GM12878 (cell line): Measurements from ENCODE around the gene R3HDM2. TPM values are rescaled to one million over a fixed set of nuclear protein-coding genes. Genes with fewer than 3 reads are reported as not detected.

Experiments
- ATAC-seq: fragments of 200-7000 bp; cut with Tn5 transposase; 3 replicates; pipeline ENCODE4 v1.9.1; 2020; ENCODE audit warnings: mild to moderate bottlenecking, moderate library complexity
- BruUV-seq: library from RNA; stranded (reverse); fragments of 400-500 nt; replicated peaks from 2 replicates; lab custom pipeline; 2021; lab: Mats Ljungman, UMichigan
- CTCF ChIA-PET: fragments of 300-600 bp; sonication (Branson Sonifier 250); formaldehyde crosslinking; extraction: SDS; loops from one replicate; lab custom pipeline; 2021; ENCODE audit warnings: inconsistent platforms; lab: Yijun Ruan, JAX
- POLR2A ChIA-PET: fragments of 350-600 bp; formaldehyde crosslinking; extraction: SDS; loops from one replicate; lab custom pipeline; 2021; ENCODE audit warnings: inconsistent platforms; lab: Charles Lee
- RAD21 ChIA-PET: fragments of 300-600 bp; sonication (Branson Sonifier 250); formaldehyde crosslinking; loops from one replicate; lab custom pipeline; 2023; ENCODE audit warnings: antibody characterized with exemption; ENCODE audit not compliant: unreplicated experiment; lab: Charles Lee
- SMC1A ChIA-PET: fragments of 300-600 bp; sonication (Branson Sonifier 250); formaldehyde crosslinking; loops from one replicate; lab custom pipeline; 2023; ENCODE audit not compliant: unreplicated experiment, uncharacterized antibody; lab: Charles Lee
- DNase-seq: peaks from one replicate; pipeline ENCODE4 v3.0.0-alpha.2; 2011; ENCODE audit warnings: low read depth, low spot score
- FAIRE-seq: peaks from 3 replicates; lab custom pipeline; 2011; peaks lifted over from hg19 to GRCh38; lab: Jason Lieb, UNC
- H2AFZ ChIP-seq: 2 replicates; pipeline ENCODE4 v1.6.0; 2011; ENCODE audit warnings: low read depth, low read length, control low read depth; ENCODE audit not compliant: control insufficient read depth
- H3K27ac ChIP-seq: 2 replicates; pipeline ENCODE4 v1.5.1; 2011; ENCODE audit warnings: control low read depth; ENCODE audit not compliant: control insufficient read depth, insufficient read depth
- H3K27me3 ChIP-seq, 2 experiments: replicated peaks in 1 of 2; 2 replicates each; pipeline versions ENCODE4 v1.6.0 to v1.6.1; 2011; ENCODE audit warnings: low read length in 1 of 2; ENCODE audit not compliant: control insufficient read depth in 2 of 2, insufficient read depth in 2 of 2
- H3K36me3 ChIP-seq, 2 experiments: 2 replicates each; pipeline ENCODE4 v1.5.1; 2011; ENCODE audit warnings: low read length in 1 of 2; ENCODE audit not compliant: control insufficient read depth in 2 of 2, insufficient read depth in 2 of 2
- H3K4me1 ChIP-seq: 2 replicates; pipeline ENCODE4 v1.6.1; 2011; ENCODE audit warnings: mild to moderate bottlenecking, low read length, moderate library complexity, mixed read lengths; ENCODE audit not compliant: control insufficient read depth, insufficient read depth
- H3K4me2 ChIP-seq: 2 replicates; pipeline ENCODE4 v1.6.0; 2011; ENCODE audit warnings: control low read depth; ENCODE audit not compliant: control insufficient read depth, insufficient read depth
- H3K4me3 ChIP-seq: fragments of 200-600 bp; sonication (generic); 2 replicates; pipeline ENCODE4 v1.5.1; 2016
- H3K79me2 ChIP-seq: 2 replicates; pipeline ENCODE4 v1.6.0; 2011; ENCODE audit warnings: low read length; ENCODE audit not compliant: control insufficient read depth, insufficient read depth
- H3K9ac ChIP-seq: 2 replicates; pipeline ENCODE4 v1.8.0; 2011; ENCODE audit warnings: low read length, control low read depth, mixed read lengths; ENCODE audit not compliant: control insufficient read depth, insufficient read depth
- H3K9me3 ChIP-seq: replicated peaks from 3 replicates; pipeline ENCODE4 v1.5.1; 2011; ENCODE audit warnings: mild to moderate bottlenecking, low read length; ENCODE audit not compliant: control insufficient read depth, insufficient read depth
- H4K20me1 ChIP-seq: 2 replicates; pipeline ENCODE4 v1.6.0; 2011; ENCODE audit not compliant: control insufficient read depth, insufficient read depth
- PBX3 ChIP-seq: IDR thresholded peaks from 2 replicates; pipeline ENCODE4 v1.6.1; 2011; ENCODE audit warnings: mild to moderate bottlenecking, low read depth, low read length, moderate library complexity; ENCODE audit not compliant: insufficient replicate concordance
- POLR2A ChIP-seq: IDR thresholded peaks from 2 replicates; pipeline ENCODE4 v1.6.1; 2011; ENCODE audit warnings: low read depth, mild to moderate bottlenecking, low read length
- RB1 ChIP-seq: fragments of 450-650 bp; formaldehyde crosslinking; IDR thresholded peaks from 2 replicates; pipeline ENCODE4 v1.6.1; 2017; ENCODE audit warnings: mild to moderate bottlenecking, borderline replicate concordance
- RUNX3 ChIP-seq: IDR thresholded peaks from 2 replicates; pipeline ENCODE4 v1.6.1; 2012; ENCODE audit warnings: low read length, inconsistent platforms
- SUZ12 ChIP-seq: fragments of 200-600 bp; sonication (generic); IDR thresholded peaks from one replicate; pipeline ENCODE4 v1.6.1; 2018; ENCODE audit warnings: antibody characterized with exemption, mild to moderate bottlenecking; ENCODE audit not compliant: unreplicated experiment
- WGBS: methylation state at CpG from one replicate; pipeline ENCODE4 v1.1.6; 2016; ENCODE audit warnings: low lambda C conversion rate; ENCODE audit not compliant: insufficient replicate concordance, insufficient coverage; ENCODE audit errors: missing lambda C conversion rate; 5-methylcytosine and 5-hydroxymethylcytosine counted together
- in situ Hi-C: fragments of 300-500 bp; cut with MboI; formaldehyde crosslinking; loops from 9 replicates; pipeline ENCODE4 v1.14.3; 2018; ENCODE audit warnings: mixed read lengths
- intact Hi-C: fragments of 100-400 bp; cut with micrococcal nuclease; formaldehyde crosslinking; loops from one replicate; pipeline ENCODE4 v1.14.2; 2022; ENCODE audit not compliant: unreplicated experiment
- polyA plus RNA-seq, 11 experiments: library from polyadenylated mRNA; depleted of rRNA in 4 of 11; unstranded in 6 of 11; stranded (reverse) in 5 of 11; fragments of >200 nt; fragmentation: Nextera tagmentation in 4 of 11; fragmentation: Illumina TruSeq in 1 of 11; extraction: Ambion mirVana in 4 of 11; extraction: Trizol in 1 of 11; gene quantifications; 1 replicate in 1 of 11; 2 replicates in 10 of 11; pipeline versions ENCODE4 v1.2.1 to v1.2.3, GENCODE V29; 2011 to 2016; ENCODE audit warnings: inconsistent platforms in 2 of 11, missing spikeins in 2 of 11, low read depth in 1 of 11
- total RNA-seq, 4 experiments: library from RNA; depleted of rRNA in 3 of 4; stranded (reverse); fragments of >200 nt in 3 of 4; fragmentation: Illumina TruSeq in 1 of 4; extraction: Trizol in 1 of 4; gene quantifications; 2 replicates each; pipeline versions ENCODE4 v1.2.1 to v1.2.3, GENCODE V29; 2013 to 2021

Gene R3HDM2
- total and polyA plus RNA-seq, 10 of the 15 experiments (the other 5 are each of a cell fraction or from before 2014, with no cell fraction given): 4.6 to 26.1 (median 11.2) TPM

- intact Hi-C loops (no loop called here), in situ Hi-C loops (no loop called here)
- H3K27ac ChIP-seq: no peak overlapping the region
- no peak for DNase-seq
- no TSS peak for BruUV-seq
- H3K4me1 ChIP-seq: peaks cover 13% of the 10 kb centered on the region
- ChIA-PET SMC1A (interaction anchor here (1.1 kb wide), 1 partner anchor 9 kb away, joined by 9 read pairs; no protein-coding TSS in a partner anchor), CTCF (interaction anchor here (0.8 to 1.2 kb wide), 5 partner anchors 7 to 232 kb away, joined by 3 to 12 read pairs (median 6); partner anchors contain the start of gene SHMT2), RAD21 (interaction anchor here (0.9 to 2.0 kb wide), 2 partner anchors 9 to 20 kb away, joined by 4 to 5 read pairs; no protein-coding TSS in a partner anchor)
- H3K79me2 ChIP-seq: no peaks in the 10 kb centered on the region
- H3K9me3 ChIP-seq: no peaks in the 10 kb centered on the region
- H4K20me1 ChIP-seq: no peaks in the 10 kb centered on the region
- no peak overlapping the region for H3K4me2 ChIP-seq
- H3K36me3 ChIP-seq: no peaks in the 10 kb centered on the region
- 35% methylated on average over 13 of the region's 13 CpGs for WGBS
- TF ChIP-seq RUNX3: no peak
- TF ChIP-seq POLR2A: no peak
- TF ChIP-seq RB1: no peak
- TF ChIP-seq, all 136 proteins: peak for 0
- Histone ChIP-seq H2AFZ (no peak overlapping the region), H3K9ac (no peak overlapping the region), H3K27me3 (peaks cover 26 to 34% of the 10 kb centered on the region in 2 experiments), H3K4me3 (no peak overlapping the region)
- FAIRE-seq (no peak), ATAC-seq (no peak)
- POLR2A ChIA-PET: interaction anchor here (1.6 kb wide), 1 partner anchor 11 kb away, joined by 3 read pairs; no protein-coding TSS in a partner anchor
These were observed 208.3 kb downstream of the R3HDM2 start for GRCh38 chr12:57222286-57223190.

GRCh38 chr12:57221169-57221917 is 209.5 kb downstream of the R3HDM2 start:
- Histone ChIP-seq H4K20me1 (no peaks in the 10 kb centered on the region), H3K9me3 (no peaks in the 10 kb centered on the region), H3K79me2 (no peaks in the 10 kb centered on the region), H3K9ac (no peak overlapping the region), H2AFZ (no peak overlapping the region), H3K36me3 (no peaks in the 10 kb centered on the region), H3K27me3 (peaks cover 33 to 37% of the 10 kb centered on the region in 2 experiments), H3K4me3 (no peak overlapping the region), H3K4me1 (peaks cover 10% of the 10 kb centered on the region), H3K27ac (no peak overlapping the region), H3K4me2 (no peak overlapping the region)
- intact Hi-C loops: no loop called here
- ATAC-seq (no peak), FAIRE-seq (no peak), DNase-seq (no peak)
- ChIA-PET SMC1A (no interaction called here), RAD21 (interaction anchor here (2.0 kb wide), 1 partner anchor 22 kb away, joined by 5 read pairs; no protein-coding TSS in a partner anchor), CTCF (interaction anchor here (0.8 to 1.1 kb wide), 2 partner anchors 8 to 22 kb away, joined by 4 to 5 read pairs; partner anchors contain the start of gene SHMT2), POLR2A (no interaction called here)
- in situ Hi-C loops: no loop called here
- no TSS peak for BruUV-seq
- 7% methylated on average over 17 of the region's 24 CpGs for whole genome bisulfite sequencing
- TF ChIP-seq SUZ12: peak; percentile 46
- no peak for TF ChIP-seq PBX3
- TF ChIP-seq, all 136 proteins: peak for 1
